Measurements from ENCODE around the gene KRTAP5-9. TPM values are rescaled to one million over a fixed set of nuclear protein-coding genes. Genes with fewer than 3 reads are reported as not detected.

KRTAP5-9 gene
- total and polyA plus RNA-seq, 2 experiments from 2014 or later: 0.24 TPM; not detected in 1

DNA sequence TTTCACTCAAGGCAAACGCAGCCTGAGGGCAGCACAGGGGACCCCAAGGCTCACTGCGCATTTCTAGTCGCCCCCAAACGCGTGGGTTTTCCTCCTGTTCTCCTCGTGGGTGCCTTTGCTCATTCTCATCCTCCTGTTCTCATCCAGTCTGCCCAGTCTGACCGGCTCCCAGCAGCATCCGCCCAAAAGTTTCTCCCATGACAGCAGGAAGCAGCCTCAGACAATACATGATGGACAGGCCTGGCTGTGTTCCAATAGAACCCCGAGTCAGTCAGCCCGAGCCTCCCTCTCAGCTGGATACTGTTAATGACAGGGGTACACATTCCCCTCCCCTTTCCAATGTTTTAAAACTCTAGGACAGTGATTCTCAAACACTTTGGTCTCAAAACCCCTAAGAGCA lies 43.7 kb upstream of the KRTAP5-9 start:
- Histone ChIP-seq H3K27ac (ENCODE audit: low read depth) (no peak overlapping the region), H3K4me1 (ENCODE audit: insufficient read depth) (peaks cover 8% of the 10 kb centered on the region; the same call in 1 of the 2 replicates), H3K27me3 (ENCODE audit: insufficient read depth) (no peaks in the 10 kb centered on the region), H3K4me3 (no peak overlapping the region), H2AFZ (no peak overlapping the region), H3K36me3 (ENCODE audit: insufficient read depth) (no peaks in the 10 kb centered on the region), H3K9me2 (ENCODE audit: insufficient read depth) (no peaks in the 10 kb centered on the region), H4K20me1 (replicated peaks; ENCODE audit: insufficient read depth) (no peaks in the 10 kb centered on the region), H3K79me2 (replicated peaks; ENCODE audit: insufficient read depth) (no peaks in the 10 kb centered on the region), H3F3A (replicated peaks; ENCODE audit: low read depth) (no peaks in the 10 kb centered on the region), H3K4me2 (no peak overlapping the region)
- ATAC-seq (peak; percentile 86), DNase-seq (ENCODE audit: low spot score) (no peak)
- peaks cover 38% of the 10 kb centered on the region for H3K9me3 Mint-ChIP-seq
- no peak overlapping the region for H3K4me3 Mint-ChIP-seq
- 0 out of 2 replicates have a peak overlapping the region, but pooled peaks have one; percentile 6 for H3K27ac Mint-ChIP-seq
- TF ChIP-seq CREB1 (CRISPR knock-in tag; IDR thresholded peaks at IDR 0.05; ENCODE audit: low read depth): no peak
- TF ChIP-seq EZH2 (IDR thresholded peaks at IDR 0.05; ENCODE audit: low read depth, unreplicated experiment): no peak
- TF ChIP-seq, protein P1, sequence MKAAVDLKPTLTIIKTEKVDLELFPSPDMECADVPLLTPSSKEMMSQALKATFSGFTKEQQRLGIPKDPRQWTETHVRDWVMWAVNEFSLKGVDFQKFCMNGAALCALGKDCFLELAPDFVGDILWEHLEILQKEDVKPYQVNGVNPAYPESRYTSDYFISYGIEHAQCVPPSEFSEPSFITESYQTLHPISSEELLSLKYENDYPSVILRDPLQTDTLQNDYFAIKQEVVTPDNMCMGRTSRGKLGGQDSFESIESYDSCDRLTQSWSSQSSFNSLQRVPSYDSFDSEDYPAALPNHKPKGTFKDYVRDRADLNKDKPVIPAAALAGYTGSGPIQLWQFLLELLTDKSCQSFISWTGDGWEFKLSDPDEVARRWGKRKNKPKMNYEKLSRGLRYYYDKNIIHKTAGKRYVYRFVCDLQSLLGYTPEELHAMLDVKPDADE (IDR thresholded peaks at IDR 0.05): no peak
- no peak for TF ChIP-seq ZNF331 (CRISPR knock-in tag; IDR thresholded peaks at IDR 0.05; ENCODE audit: low read depth)
- no peak for TF ChIP-seq POLR2AphosphoS5 (IDR thresholded peaks at IDR 0.05; ENCODE audit: low read depth)
- no peak for TF ChIP-seq STAT1 (IDR thresholded peaks at IDR 0.05; ENCODE audit: unreplicated experiment)
- TF ChIP-seq, protein P2, sequence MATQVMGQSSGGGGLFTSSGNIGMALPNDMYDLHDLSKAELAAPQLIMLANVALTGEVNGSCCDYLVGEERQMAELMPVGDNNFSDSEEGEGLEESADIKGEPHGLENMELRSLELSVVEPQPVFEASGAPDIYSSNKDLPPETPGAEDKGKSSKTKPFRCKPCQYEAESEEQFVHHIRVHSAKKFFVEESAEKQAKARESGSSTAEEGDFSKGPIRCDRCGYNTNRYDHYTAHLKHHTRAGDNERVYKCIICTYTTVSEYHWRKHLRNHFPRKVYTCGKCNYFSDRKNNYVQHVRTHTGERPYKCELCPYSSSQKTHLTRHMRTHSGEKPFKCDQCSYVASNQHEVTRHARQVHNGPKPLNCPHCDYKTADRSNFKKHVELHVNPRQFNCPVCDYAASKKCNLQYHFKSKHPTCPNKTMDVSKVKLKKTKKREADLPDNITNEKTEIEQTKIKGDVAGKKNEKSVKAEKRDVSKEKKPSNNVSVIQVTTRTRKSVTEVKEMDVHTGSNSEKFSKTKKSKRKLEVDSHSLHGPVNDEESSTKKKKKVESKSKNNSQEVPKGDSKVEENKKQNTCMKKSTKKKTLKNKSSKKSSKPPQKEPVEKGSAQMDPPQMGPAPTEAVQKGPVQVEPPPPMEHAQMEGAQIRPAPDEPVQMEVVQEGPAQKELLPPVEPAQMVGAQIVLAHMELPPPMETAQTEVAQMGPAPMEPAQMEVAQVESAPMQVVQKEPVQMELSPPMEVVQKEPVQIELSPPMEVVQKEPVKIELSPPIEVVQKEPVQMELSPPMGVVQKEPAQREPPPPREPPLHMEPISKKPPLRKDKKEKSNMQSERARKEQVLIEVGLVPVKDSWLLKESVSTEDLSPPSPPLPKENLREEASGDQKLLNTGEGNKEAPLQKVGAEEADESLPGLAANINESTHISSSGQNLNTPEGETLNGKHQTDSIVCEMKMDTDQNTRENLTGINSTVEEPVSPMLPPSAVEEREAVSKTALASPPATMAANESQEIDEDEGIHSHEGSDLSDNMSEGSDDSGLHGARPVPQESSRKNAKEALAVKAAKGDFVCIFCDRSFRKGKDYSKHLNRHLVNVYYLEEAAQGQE (IDR thresholded peaks at IDR 0.05; ENCODE audit: unreplicated experiment): no peak
- TF ChIP-seq EZH2phosphoT487 (IDR thresholded peaks at IDR 0.05; ENCODE audit: unreplicated experiment): no peak
- TF ChIP-seq ZNF114 (CRISPR knock-in tag; IDR thresholded peaks at IDR 0.05): no peak
- no peak for TF ChIP-seq CTCF (conservative IDR thresholded peaks at IDR 0.05; ENCODE audit: low read depth in 2 of 2)
- no peak for TF ChIP-seq JUNB (IDR thresholded peaks at IDR 0.05; ENCODE audit: unreplicated experiment)
- TF ChIP-seq NANOG (IDR thresholded peaks at IDR 0.05; ENCODE audit: borderline replicate concordance): no peak
- TF ChIP-seq ZNF462 (CRISPR knock-in tag; IDR thresholded peaks at IDR 0.05): no peak
- peaks cover 43% of the 10 kb centered on the region for H3K36me3 Mint-ChIP-seq (ENCODE audit: low read depth)
- peaks cover 15% of the 10 kb centered on the region for H3K27me3 Mint-ChIP-seq (ENCODE audit: insufficient read depth, low read depth, poor library complexity)
- peaks cover 17% of the 10 kb centered on the region for H3K4me1 Mint-ChIP-seq
